22Rv1 (cell line): Measurements from ENCODE around the gene SLC25A10.

ENCODE experiments used
- ZFX ChIP-seq: fragments of 450-650 bp; IDR thresholded peaks from 2 replicates; pipeline ENCODE4 v1.6.1; 2017; ENCODE audit warnings: antibody characterized with exemption, borderline replicate concordance
- TF ChIP-seq, protein P1 (sequence below): fragments of 450-650 bp; IDR thresholded peaks from 2 replicates; pipeline ENCODE4 v1.5.1; 2017; ENCODE audit warnings: mild to moderate bottlenecking

DNA sequence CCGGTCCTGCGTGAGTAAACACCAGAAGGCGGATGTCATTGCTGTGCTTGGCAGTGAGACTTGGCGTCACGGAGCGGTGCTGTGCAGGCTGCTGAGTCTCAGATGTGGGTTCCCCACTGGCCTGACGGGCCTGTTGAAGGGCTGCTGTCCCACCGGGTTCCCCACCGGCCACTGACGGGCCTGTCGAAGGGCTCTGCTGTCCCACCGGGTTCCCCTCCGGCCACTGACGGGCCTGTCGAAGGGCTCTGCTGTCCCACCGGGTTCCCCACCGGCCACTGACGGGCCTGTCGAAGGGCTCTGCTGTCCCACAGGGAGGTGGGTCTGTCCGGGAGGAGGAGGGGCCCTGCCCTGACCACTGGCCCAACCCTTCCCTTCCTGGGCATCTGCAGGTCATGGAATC lies 25.5 kb upstream of the SLC25A10 start:
- TF ChIP-seq, protein P1, sequence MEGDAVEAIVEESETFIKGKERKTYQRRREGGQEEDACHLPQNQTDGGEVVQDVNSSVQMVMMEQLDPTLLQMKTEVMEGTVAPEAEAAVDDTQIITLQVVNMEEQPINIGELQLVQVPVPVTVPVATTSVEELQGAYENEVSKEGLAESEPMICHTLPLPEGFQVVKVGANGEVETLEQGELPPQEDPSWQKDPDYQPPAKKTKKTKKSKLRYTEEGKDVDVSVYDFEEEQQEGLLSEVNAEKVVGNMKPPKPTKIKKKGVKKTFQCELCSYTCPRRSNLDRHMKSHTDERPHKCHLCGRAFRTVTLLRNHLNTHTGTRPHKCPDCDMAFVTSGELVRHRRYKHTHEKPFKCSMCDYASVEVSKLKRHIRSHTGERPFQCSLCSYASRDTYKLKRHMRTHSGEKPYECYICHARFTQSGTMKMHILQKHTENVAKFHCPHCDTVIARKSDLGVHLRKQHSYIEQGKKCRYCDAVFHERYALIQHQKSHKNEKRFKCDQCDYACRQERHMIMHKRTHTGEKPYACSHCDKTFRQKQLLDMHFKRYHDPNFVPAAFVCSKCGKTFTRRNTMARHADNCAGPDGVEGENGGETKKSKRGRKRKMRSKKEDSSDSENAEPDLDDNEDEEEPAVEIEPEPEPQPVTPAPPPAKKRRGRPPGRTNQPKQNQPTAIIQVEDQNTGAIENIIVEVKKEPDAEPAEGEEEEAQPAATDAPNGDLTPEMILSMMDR: no peak
- TF ChIP-seq ZFX: no peak
